Retinal pigment epithelial cell (primary cell): Measurements from ENCODE around the gene MPZL1.

Experiments
- DNase-seq: peaks from one replicate; pipeline ENCODE4 v3.0.0-alpha.2; 2010; ENCODE audit warnings: low read depth
- H3K4me3 ChIP-seq: 2 replicates; pipeline ENCODE4 v1.5.1; 2011; ENCODE audit warnings: mild to moderate bottlenecking, low read length, control low read depth, moderate library complexity
- TF ChIP-seq, protein P1 (sequence below): conservative IDR thresholded peaks from 2 replicates; pipeline ENCODE4 v1.5.1; 2011; ENCODE audit warnings: low read depth, low read length, control low read depth, inconsistent platforms

Gene MPZL1

DNA sequence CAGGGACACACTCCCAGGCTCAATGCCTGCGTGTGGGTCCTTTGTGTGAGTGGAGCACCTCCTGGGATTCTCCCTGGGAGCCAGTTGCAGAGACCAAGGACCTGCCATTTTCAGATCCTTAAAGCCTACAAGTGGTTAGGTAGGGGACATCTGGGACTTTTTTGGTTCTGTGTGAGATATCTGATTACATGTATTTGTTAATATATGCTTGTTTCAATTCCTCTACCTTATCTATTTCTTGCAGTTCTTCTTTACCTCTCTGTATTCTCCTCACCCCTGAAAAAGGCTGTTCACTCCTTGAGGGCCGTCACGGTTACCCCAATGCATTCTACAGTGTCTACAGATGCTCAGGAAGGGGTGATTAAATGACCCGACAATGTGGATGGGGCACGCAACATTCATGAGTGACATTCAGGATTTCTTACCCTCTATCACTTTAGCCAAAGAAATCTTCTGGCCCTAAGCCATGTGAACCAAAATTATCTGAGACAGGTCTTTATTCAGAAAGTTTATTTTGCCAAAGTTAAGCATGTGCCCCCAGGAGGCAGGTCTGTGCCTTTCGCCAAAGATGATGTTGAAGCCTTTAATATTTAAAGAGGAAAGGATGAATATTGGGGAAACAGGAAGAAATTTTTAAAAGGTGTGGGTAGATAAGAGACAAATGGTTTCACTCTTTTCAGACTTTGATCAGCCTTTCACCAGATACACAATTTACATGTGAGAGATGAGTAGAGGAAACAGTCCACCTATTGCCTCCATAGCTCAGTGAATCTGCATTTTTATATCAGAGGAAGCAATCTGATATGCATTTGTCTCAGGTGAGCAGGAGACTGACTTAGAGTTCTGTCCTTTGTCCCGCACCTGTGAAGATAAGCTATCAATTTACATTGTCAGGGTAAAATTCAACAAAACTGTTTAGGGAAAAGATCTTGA, 44.6 kb upstream of the MPZL1 start:
- no peak overlapping the region for H3K4me3 ChIP-seq
- DNase-seq: no peak
- TF ChIP-seq, protein P1, sequence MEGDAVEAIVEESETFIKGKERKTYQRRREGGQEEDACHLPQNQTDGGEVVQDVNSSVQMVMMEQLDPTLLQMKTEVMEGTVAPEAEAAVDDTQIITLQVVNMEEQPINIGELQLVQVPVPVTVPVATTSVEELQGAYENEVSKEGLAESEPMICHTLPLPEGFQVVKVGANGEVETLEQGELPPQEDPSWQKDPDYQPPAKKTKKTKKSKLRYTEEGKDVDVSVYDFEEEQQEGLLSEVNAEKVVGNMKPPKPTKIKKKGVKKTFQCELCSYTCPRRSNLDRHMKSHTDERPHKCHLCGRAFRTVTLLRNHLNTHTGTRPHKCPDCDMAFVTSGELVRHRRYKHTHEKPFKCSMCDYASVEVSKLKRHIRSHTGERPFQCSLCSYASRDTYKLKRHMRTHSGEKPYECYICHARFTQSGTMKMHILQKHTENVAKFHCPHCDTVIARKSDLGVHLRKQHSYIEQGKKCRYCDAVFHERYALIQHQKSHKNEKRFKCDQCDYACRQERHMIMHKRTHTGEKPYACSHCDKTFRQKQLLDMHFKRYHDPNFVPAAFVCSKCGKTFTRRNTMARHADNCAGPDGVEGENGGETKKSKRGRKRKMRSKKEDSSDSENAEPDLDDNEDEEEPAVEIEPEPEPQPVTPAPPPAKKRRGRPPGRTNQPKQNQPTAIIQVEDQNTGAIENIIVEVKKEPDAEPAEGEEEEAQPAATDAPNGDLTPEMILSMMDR: no peak

DNA sequence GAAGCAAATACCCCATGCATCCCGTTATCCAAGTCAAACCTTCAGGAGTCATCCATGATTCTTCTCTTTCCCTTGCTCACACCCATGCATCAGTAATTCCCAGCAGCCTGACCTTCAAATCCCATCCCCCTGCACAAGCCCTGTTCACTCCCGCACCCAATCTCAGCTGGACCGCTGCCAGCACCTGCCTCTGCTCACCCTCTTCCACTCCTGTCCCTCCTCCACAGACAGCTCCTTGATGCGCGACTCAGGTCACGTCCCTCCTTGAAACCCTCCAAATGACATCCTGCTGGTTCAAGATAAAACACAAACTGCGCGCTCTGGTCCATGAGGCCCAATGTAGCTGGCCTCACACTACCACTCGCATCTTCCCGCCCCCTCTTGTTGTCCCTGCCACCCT, 43.4 kb upstream of the MPZL1 start:
- DNase-seq: no peak
- H3K4me3 ChIP-seq: no peak overlapping the region
- TF ChIP-seq, protein P1: no peak

DNA sequence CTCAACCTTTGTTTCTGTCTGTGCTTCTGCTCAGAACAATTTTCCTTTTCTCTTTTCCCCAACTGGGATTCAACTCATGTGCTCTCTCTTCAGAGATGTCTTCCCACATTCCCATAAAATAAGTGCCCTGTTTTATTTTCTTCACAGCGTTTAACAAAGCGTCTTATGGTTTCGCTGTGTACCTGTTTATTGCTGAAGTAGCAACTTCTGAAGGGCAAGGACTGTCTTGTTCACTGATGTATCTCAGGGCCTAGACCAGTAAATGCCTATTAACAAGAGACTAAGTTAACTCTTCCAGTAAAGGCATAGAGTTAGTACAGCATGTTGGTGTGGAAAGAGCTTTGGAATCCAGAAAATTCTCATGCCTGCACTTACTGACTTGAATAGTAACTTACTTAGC, 42.9 kb upstream of the MPZL1 start:
- TF ChIP-seq, protein P1: no peak
- no peak overlapping the region for H3K4me3 ChIP-seq

DNA sequence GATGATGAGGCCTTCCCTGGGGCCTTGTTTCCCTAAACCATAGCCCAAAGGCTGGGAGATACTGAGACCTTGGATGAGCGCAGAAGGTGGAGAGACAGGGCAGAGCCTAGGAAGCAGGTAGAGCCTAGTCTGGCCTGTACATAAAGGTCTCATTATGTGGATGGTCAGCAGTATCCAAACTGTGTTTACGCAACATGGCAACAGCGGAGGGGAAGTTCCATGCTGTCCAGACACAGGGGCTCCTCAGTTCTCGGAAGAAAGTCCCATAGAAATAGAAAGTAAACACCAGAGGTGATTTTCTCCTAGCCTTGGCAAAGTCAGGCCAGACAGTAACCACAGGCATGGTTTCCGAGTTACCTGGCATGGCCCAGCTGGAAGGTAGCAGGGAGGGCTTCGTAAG, 42.1 kb upstream of the MPZL1 start:
- no peak overlapping the region for H3K4me3 ChIP-seq
- TF ChIP-seq, protein P1: no peak
- DNase-seq: no peak

More for the DNA sequence above, 42.9 kb upstream of the MPZL1 start:
- no peak for DNase-seq

DNA sequence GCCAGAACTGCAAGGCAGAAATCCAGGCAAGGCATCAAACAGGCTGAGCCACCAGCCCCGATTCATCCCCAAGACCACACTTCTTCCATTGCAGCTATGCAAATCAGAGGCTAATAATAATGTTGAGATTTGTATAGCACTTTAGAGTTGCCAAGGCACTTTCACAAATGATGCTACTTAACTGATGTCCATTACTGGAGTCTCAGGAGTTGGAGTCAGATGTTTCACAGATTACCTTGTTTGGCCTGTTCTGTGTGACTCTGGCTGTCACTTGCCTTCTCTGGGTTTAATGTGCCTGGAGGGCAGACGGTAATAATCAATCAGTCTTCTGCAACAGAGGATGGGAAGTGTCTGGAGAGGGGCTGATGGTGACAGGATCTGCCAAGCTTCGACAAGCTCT, 40.8 kb upstream of the MPZL1 start:
- TF ChIP-seq, protein P1: no peak
- no peak overlapping the region for H3K4me3 ChIP-seq
- DNase-seq: no peak

DNA sequence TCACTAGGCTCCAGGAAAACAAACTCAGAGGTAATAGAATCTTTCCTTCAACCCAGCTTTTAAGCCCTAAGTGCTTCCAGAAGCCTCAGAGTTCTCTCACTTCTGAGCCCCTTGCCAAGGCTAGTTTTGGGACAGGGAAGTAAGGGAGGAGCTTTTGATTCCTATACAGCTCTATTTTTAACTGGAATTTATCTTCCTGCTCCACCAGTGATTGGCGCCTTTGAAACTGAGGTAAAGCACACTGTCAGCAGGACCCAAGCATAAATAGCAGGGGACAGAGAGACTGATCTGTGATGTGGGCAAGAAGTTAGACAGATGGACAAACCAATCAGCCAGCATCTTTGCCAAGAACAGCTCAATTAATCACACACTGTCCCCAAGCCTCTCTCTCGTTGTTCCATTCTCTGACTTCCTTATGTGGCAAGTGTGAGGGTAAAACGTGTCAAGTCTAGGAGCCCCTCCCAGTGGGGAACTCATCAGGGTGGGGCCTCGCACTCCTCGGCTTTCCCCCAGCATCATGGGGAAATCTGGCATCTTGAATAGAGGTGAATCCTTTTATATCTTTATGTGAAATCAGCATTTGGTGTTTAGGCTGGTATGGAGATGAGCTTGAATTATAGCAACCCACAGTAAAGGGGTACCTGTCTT, 40.2 kb upstream of the MPZL1 start:
- DNase-seq: no peak
- no peak overlapping the region for H3K4me3 ChIP-seq
- TF ChIP-seq, protein P1: no peak
